Kidney (tissue), 14 donors: ENCODE results near the gene NKAIN2. TPM values are rescaled to one million over a fixed set of nuclear protein-coding genes. Genes with fewer than 3 reads are reported as not detected.
"Not testable (repeated sequence)": the region's sequence is repeated elsewhere in the genome, so short reads cannot be mapped to it uniquely, and the experiment has no call there.

Experiments used
- DNase-seq, 5 donors: peaks; one replicate each; pipeline ENCODE4 v3.0.0-alpha.2; 2013 to 2020
- FAIRE-seq: peaks from 2 replicates; lab custom pipeline; 2012; peaks lifted over from hg19 to GRCh38; lab: Jason Lieb, UNC
- H3K27ac ChIP-seq, 2 donors: one replicate each; pipeline ENCODE4 v1.7.0; 2013; ENCODE audit warnings: low read depth in 2 of 2, low read length in 2 of 2, inconsistent platforms in 1 of 2
- H3K27me3 ChIP-seq: one replicate; pipeline ENCODE4 v1.7.1; 2013; ENCODE audit warnings: low read length, inconsistent platforms; ENCODE audit not compliant: control insufficient read depth, insufficient read depth
- H3K36me3 ChIP-seq, 3 donors: one replicate each; pipeline versions ENCODE4 v1.7.0 to v1.7.1; 2013; ENCODE audit warnings: low read length in 3 of 3, control low read depth in 1 of 3, inconsistent platforms in 1 of 3; ENCODE audit not compliant: insufficient read depth in 3 of 3, control insufficient read depth in 2 of 3
- H3K4me1 ChIP-seq, 3 donors: one replicate each; pipeline versions ENCODE4 v1.7.0 to v1.7.1; 2013; ENCODE audit warnings: low read length in 3 of 3, inconsistent platforms in 1 of 3, low read depth in 1 of 3; ENCODE audit not compliant: control insufficient read depth in 2 of 3, insufficient read depth in 2 of 3
- H3K4me3 ChIP-seq, 3 donors: one replicate each; pipeline versions ENCODE4 v1.7.0 to v1.8.1; 2013; ENCODE audit warnings: low read length in 3 of 3, control low read depth in 1 of 3, inconsistent platforms in 1 of 3
- H3K9ac ChIP-seq, 3 donors: one replicate each; pipeline versions ENCODE4 v1.7.0 to v1.7.1; 2013; ENCODE audit warnings: low read length in 3 of 3, control low read depth in 1 of 3, inconsistent platforms in 1 of 3
- H3K9me3 ChIP-seq, 3 donors: one replicate each; pipeline versions ENCODE4 v1.7.0 to v1.7.1; 2013; ENCODE audit warnings: low read length in 3 of 3, control low read depth in 1 of 3, inconsistent platforms in 1 of 3; ENCODE audit not compliant: control insufficient read depth in 2 of 3, insufficient read depth in 1 of 3
- CTCF ChIP-seq: IDR thresholded peaks from 3 replicates; pipeline ENCODE4 v1.5.1; 2012; ENCODE audit warnings: mild to moderate bottlenecking, moderate library complexity, borderline replicate concordance; ENCODE audit not compliant: insufficient read depth; ENCODE audit errors: extremely low read depth
- intact Hi-C: fragments of 100-400 bp; cut with DNase I; formaldehyde crosslinking; loops from one replicate; pipeline ENCODE4 v1.11.1; 2022
- polyA plus RNA-seq: library from polyadenylated mRNA; stranded (reverse); fragments of 350-450 nt; fragmentation: Illumina TruSeq; extraction: RNeasy Lipid Tissue Mini Kit (QIAGEN cat#74804); gene quantifications from one replicate; pipeline ENCODE4 v1.2.3, GENCODE V29; 2014; ENCODE audit warnings: low read depth, low replicate concordance; ENCODE audit not compliant: insufficient read depth
- total RNA-seq: library from RNA; stranded (reverse); fragmentation: NEBNext Ultra II Directional; extraction: Animal tissue kit (Norgen Biotek cat#: 25700); gene quantifications from one replicate; pipeline ENCODE4 v1.2.1, GENCODE V29; 2021
- donor health status: control.
- donor health status: control.
- donor health status: control.
- donor health status: control.
- donor health status: control.
- donor health status: DM: yes; HTN: yes; CAD: no.
- donor health status: Normal renal cell carcinoma (clear cell type).

Gene NKAIN2
- total and polyA plus RNA-seq, 2 donors from 2014 or later, result 0.39 to 1.8 TPM

GRCh38 chr6:124158024-124158423 is 354.4 kb downstream of the NKAIN2 start:
- Histone ChIP-seq H3K36me3 (no peaks in the 10 kb centered on the region), H3K27ac (no peak overlapping the region), H3K4me1 (no peaks in the 10 kb centered on the region), H3K9ac (no peak overlapping the region), H3K4me3 (no peak overlapping the region), H3K27me3 (no peaks in the 10 kb centered on the region), H3K9me3 (no peaks in the 10 kb centered on the region)
- no peak for DNase-seq
- intact Hi-C loops, result no loop called here
- TF ChIP-seq CTCF, result no peak
- no peak for FAIRE-seq

GRCh38 chr6:124163676-124164075 is 360.0 kb downstream of the NKAIN2 start:
- peak; percentile 8 for FAIRE-seq
- intact Hi-C loops, result no loop called here
- TF ChIP-seq CTCF, result no peak

GRCh38 chr6:124164343-124164742 is 360.7 kb downstream of the NKAIN2 start:
- H3K9me3 ChIP-seq, result no peaks in the 10 kb centered on the region
- no peaks in the 10 kb centered on the region for H3K27me3 ChIP-seq
- intact Hi-C loops, result no loop called here
- H3K27ac ChIP-seq, result no peak overlapping the region
- H3K36me3 ChIP-seq, result no peaks in the 10 kb centered on the region
- FAIRE-seq, result no peak
- no peak for TF ChIP-seq CTCF
- no peak overlapping the region for H3K4me3 ChIP-seq
- H3K4me1 ChIP-seq, result no peaks in the 10 kb centered on the region
- H3K9ac ChIP-seq, result no peak overlapping the region
- DNase-seq, result no peak

More at GRCh38 chr6:124163676-124164075, 360.0 kb downstream of the NKAIN2 start:
- Histone ChIP-seq H3K27me3 (no peaks in the 10 kb centered on the region), H3K36me3 (no peaks in the 10 kb centered on the region), H3K9me3 (no peaks in the 10 kb centered on the region), H3K4me3 (no peak overlapping the region), H3K27ac (no peak overlapping the region), H3K9ac (no peak overlapping the region), H3K4me1 (no peaks in the 10 kb centered on the region)
- no peak for DNase-seq

- H3K9me3 ChIP-seq, intact Hi-C loops, FAIRE-seq: not testable (repeated sequence)
Measured at GRCh38 chr6:124167249-124167648, 363.6 kb downstream of the NKAIN2 start.

More at GRCh38 chr6:124167249-124167648, 363.6 kb downstream of the NKAIN2 start:
- not testable (repeated sequence) for H3K4me1 ChIP-seq, H3K9ac ChIP-seq, H3K36me3 ChIP-seq, H3K27me3 ChIP-seq, DNase-seq, H3K27ac ChIP-seq, H3K4me3 ChIP-seq
